SK-N-SH (cell line): Measurements from ENCODE around the gene RGS4.

Experiments
- NFIC ChIP-seq: IDR thresholded peaks from 2 replicates; pipeline ENCODE4 v1.4.0; 2012; ENCODE audit warnings: borderline replicate concordance
- POLR2AphosphoS5 ChIP-seq: IDR thresholded peaks from 2 replicates; pipeline ENCODE4 v1.6.1; 2012; ENCODE audit warnings: low read depth, low read length

DNA sequence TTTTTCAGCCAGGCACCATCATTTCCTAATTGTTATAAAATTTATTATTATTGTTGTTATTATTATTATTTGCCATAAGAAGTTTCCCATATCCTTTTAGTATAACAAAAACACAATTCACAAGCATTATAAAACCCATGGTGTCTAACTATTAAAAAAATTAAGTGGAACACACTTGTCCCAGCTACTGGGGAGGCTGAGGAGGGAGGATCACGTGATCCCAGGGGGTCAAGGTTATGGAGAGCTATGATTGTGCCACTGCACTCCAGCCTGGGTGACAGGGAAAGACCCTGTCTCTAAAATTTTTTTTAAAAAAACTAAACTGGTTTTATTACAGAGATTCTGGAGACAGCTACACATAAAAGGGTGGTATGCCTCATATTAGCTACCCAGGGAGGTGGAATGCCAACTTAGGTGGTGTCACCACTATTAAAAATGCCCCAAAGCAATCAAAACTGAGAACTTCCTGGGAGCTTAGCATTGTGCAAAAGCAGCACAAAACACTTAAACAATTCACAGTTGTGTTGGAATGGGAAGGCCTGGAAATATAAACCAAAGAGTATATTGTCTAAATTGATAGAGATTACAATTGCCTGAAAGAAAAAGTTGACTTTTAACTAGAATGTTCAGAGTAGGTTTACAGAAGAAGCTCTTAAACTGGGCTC is 8.7 kb upstream of the RGS4 start:
- TF ChIP-seq POLR2AphosphoS5 = no peak
- no peak for TF ChIP-seq NFIC
